Measurements from ENCODE around the gene LRIG3. TPM values are rescaled to one million over a fixed set of nuclear protein-coding genes. Genes with fewer than 3 reads are reported as not detected.

LRIG3 gene
- polyA plus RNA-seq, 1 donor from 2014 or later: 0.22 TPM

DNA sequence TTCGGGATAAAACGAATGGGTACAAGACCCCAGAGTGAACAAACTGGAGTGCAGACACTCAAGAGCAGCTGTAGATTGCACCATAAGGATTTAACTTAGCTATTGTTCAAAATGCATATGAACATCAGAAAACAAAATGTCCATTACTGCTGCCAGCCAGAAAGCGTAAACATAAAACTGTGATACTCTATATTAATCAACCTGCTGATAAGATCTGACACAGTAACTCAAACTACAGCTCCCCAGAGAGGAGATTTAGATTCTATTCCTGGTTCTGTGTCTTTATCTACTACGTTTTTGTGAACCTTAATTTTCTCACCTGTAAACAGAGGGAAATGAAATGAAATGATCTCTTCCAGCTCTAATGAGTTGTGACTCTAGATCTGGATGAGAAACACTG, 22.3 kb downstream of the LRIG3 start:
- Histone ChIP-seq H3F3A (ENCODE audit: insufficient read depth, low read length, poor library complexity, severe bottlenecking) (no peaks in the 10 kb centered on the region), H3K9me2 (ENCODE audit: insufficient read depth, low read length) (no peaks in the 10 kb centered on the region), H3K36me3 (ENCODE audit: insufficient read depth, low read length) (no peaks in the 10 kb centered on the region), H3K4me2 (ENCODE audit: low read length) (no peak overlapping the region), H3K4me3 (ENCODE audit: low read length) (no peak overlapping the region), H3K27ac (ENCODE audit: low read length) (no peak overlapping the region), H2AFZ (ENCODE audit: low read depth, low read length) (no peak overlapping the region), H3K27me3 (ENCODE audit: insufficient read depth, low read depth, low read length) (no peaks in the 10 kb centered on the region), H3K9ac (ENCODE audit: low read length) (no peak overlapping the region), H3K79me2 (replicated peaks; ENCODE audit: insufficient read depth, low read length) (no peaks in the 10 kb centered on the region), H3K9me3 (ENCODE audit: low read length) (no peaks in the 10 kb centered on the region), H4K20me1 (ENCODE audit: insufficient read depth) (no peaks in the 10 kb centered on the region)
- TF ChIP-seq SMC3 (conservative IDR thresholded peaks at IDR 0.05; ENCODE audit: poor library complexity) (no peak), TAF1 (IDR thresholded peaks at IDR 0.05; ENCODE audit: low read depth) (no peak), EP300 (conservative IDR thresholded peaks at IDR 0.05; ENCODE audit: poor library complexity, severe bottlenecking) (no peak), EZH2 (IDR thresholded peaks at IDR 0.05; ENCODE audit: borderline replicate concordance, insufficient read depth, low read length, poor library complexity, severe bottlenecking) (no peak), MXI1 (conservative IDR thresholded peaks at IDR 0.05; ENCODE audit: poor library complexity, severe bottlenecking) (no peak), POLR2AphosphoS5 (IDR thresholded peaks at IDR 0.05) (no peak), RAD21 (conservative IDR thresholded peaks at IDR 0.05) (no peak)
- TF ChIP-seq, protein P1, sequence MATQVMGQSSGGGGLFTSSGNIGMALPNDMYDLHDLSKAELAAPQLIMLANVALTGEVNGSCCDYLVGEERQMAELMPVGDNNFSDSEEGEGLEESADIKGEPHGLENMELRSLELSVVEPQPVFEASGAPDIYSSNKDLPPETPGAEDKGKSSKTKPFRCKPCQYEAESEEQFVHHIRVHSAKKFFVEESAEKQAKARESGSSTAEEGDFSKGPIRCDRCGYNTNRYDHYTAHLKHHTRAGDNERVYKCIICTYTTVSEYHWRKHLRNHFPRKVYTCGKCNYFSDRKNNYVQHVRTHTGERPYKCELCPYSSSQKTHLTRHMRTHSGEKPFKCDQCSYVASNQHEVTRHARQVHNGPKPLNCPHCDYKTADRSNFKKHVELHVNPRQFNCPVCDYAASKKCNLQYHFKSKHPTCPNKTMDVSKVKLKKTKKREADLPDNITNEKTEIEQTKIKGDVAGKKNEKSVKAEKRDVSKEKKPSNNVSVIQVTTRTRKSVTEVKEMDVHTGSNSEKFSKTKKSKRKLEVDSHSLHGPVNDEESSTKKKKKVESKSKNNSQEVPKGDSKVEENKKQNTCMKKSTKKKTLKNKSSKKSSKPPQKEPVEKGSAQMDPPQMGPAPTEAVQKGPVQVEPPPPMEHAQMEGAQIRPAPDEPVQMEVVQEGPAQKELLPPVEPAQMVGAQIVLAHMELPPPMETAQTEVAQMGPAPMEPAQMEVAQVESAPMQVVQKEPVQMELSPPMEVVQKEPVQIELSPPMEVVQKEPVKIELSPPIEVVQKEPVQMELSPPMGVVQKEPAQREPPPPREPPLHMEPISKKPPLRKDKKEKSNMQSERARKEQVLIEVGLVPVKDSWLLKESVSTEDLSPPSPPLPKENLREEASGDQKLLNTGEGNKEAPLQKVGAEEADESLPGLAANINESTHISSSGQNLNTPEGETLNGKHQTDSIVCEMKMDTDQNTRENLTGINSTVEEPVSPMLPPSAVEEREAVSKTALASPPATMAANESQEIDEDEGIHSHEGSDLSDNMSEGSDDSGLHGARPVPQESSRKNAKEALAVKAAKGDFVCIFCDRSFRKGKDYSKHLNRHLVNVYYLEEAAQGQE (IDR thresholded peaks at IDR 0.05; ENCODE audit: borderline replicate concordance): no peak
- TF ChIP-seq, protein P2, sequence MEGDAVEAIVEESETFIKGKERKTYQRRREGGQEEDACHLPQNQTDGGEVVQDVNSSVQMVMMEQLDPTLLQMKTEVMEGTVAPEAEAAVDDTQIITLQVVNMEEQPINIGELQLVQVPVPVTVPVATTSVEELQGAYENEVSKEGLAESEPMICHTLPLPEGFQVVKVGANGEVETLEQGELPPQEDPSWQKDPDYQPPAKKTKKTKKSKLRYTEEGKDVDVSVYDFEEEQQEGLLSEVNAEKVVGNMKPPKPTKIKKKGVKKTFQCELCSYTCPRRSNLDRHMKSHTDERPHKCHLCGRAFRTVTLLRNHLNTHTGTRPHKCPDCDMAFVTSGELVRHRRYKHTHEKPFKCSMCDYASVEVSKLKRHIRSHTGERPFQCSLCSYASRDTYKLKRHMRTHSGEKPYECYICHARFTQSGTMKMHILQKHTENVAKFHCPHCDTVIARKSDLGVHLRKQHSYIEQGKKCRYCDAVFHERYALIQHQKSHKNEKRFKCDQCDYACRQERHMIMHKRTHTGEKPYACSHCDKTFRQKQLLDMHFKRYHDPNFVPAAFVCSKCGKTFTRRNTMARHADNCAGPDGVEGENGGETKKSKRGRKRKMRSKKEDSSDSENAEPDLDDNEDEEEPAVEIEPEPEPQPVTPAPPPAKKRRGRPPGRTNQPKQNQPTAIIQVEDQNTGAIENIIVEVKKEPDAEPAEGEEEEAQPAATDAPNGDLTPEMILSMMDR (IDR thresholded peaks at IDR 0.05; ENCODE audit: poor library complexity, severe bottlenecking): no peak

DNA sequence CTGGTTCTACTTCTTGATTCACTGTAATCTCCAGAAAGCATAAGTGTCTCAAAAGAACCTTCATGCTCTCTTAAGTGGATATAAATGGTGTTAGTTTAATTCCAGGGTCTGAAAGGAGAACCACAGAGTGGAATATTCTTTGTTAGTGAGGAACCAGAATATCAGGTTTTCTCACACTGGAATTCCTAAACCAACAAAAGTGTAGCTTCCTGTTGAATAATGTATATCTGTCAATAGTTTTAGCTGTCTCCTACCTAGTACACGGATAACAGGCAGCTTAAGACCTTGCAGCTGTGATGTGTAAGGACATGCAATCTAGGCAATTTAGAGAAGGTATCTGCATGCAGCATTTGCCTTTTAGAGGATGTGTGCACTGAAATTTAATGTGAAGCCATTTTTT, 24.0 kb downstream of the LRIG3 start:
- Histone ChIP-seq H3K9me3 (ENCODE audit: low read length) (no peaks in the 10 kb centered on the region), H4K20me1 (ENCODE audit: insufficient read depth) (no peaks in the 10 kb centered on the region), H3K9ac (ENCODE audit: low read length) (no peak overlapping the region), H3K4me2 (ENCODE audit: low read length) (no peak overlapping the region), H3K36me3 (ENCODE audit: insufficient read depth, low read length) (no peaks in the 10 kb centered on the region), H2AFZ (ENCODE audit: low read depth, low read length) (no peak overlapping the region), H3K4me3 (ENCODE audit: low read length) (peak overlapping the region; percentile 20), H3K79me2 (replicated peaks; ENCODE audit: insufficient read depth, low read length) (no peaks in the 10 kb centered on the region), H3K27ac (ENCODE audit: low read length) (no peak overlapping the region), H3F3A (ENCODE audit: insufficient read depth, low read length, poor library complexity, severe bottlenecking) (no peaks in the 10 kb centered on the region), H3K9me2 (ENCODE audit: insufficient read depth, low read length) (no peaks in the 10 kb centered on the region), H3K27me3 (ENCODE audit: insufficient read depth, low read depth, low read length) (no peaks in the 10 kb centered on the region)
- TF ChIP-seq SMC3 (conservative IDR thresholded peaks at IDR 0.05; ENCODE audit: poor library complexity) (no peak), EZH2 (IDR thresholded peaks at IDR 0.05; ENCODE audit: borderline replicate concordance, insufficient read depth, low read length, poor library complexity, severe bottlenecking) (no peak), POLR2AphosphoS5 (IDR thresholded peaks at IDR 0.05) (no peak), EP300 (conservative IDR thresholded peaks at IDR 0.05; ENCODE audit: poor library complexity, severe bottlenecking) (no peak), MXI1 (conservative IDR thresholded peaks at IDR 0.05; ENCODE audit: poor library complexity, severe bottlenecking) (no peak), RAD21 (conservative IDR thresholded peaks at IDR 0.05) (no peak), TAF1 (IDR thresholded peaks at IDR 0.05; ENCODE audit: low read depth) (no peak)
- TF ChIP-seq, protein P2 (IDR thresholded peaks at IDR 0.05; ENCODE audit: poor library complexity, severe bottlenecking): no peak
- TF ChIP-seq, protein P1 (IDR thresholded peaks at IDR 0.05; ENCODE audit: borderline replicate concordance): no peak
